ENCODE measurements around the gene RUBCN. TPM values are rescaled to one million over a fixed set of nuclear protein-coding genes. Genes with fewer than 3 reads are reported as not detected.
"Not testable (repeated sequence)": the region's sequence is repeated elsewhere in the genome, so short reads cannot be mapped to it uniquely, and the experiment has no call there.

The RUBCN gene
- polyA plus RNA-seq, 1 donor (not counting 4 experiments of a cell fraction or from before 2014, with no cell fraction given) = 8.9 TPM

DNA sequence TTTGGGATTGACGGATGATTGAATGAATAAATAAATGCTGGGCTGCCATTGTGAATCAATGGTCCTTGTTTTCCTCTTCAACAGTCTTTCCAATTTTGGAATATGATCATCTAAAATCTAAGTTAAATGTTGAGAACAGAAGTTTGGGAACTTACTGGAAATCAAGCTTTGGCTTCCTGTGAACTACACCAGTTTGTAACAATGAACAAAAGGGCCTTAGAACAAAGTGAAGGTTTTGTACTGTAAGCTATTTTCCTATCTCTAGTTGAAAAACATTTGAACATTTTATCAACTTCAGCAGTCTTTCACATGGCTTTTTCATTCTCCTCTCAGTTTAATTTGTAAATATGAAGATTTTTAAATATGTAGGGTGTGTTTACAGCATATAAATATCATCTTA is 66.3 kb downstream of the RUBCN start:
- no peaks in the 10 kb centered on the region for H4K20me1 ChIP-seq (ENCODE audit: control insufficient read depth, extremely low read depth, insufficient read depth, low read length)
- no peak overlapping the region for H3K27ac ChIP-seq (ENCODE audit: control insufficient read depth, insufficient read depth, low read length)
- H3K4me2 ChIP-seq (ENCODE audit: control insufficient read depth, extremely low read depth, insufficient read depth, low read depth, low read length) = no peak overlapping the region
- no peak for TF ChIP-seq EZH2 (IDR thresholded peaks at IDR 0.05; ENCODE audit: low read length)
- TF ChIP-seq, protein P1, sequence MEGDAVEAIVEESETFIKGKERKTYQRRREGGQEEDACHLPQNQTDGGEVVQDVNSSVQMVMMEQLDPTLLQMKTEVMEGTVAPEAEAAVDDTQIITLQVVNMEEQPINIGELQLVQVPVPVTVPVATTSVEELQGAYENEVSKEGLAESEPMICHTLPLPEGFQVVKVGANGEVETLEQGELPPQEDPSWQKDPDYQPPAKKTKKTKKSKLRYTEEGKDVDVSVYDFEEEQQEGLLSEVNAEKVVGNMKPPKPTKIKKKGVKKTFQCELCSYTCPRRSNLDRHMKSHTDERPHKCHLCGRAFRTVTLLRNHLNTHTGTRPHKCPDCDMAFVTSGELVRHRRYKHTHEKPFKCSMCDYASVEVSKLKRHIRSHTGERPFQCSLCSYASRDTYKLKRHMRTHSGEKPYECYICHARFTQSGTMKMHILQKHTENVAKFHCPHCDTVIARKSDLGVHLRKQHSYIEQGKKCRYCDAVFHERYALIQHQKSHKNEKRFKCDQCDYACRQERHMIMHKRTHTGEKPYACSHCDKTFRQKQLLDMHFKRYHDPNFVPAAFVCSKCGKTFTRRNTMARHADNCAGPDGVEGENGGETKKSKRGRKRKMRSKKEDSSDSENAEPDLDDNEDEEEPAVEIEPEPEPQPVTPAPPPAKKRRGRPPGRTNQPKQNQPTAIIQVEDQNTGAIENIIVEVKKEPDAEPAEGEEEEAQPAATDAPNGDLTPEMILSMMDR (optimal IDR thresholded peaks at IDR 0.05 in 1 of 3, IDR thresholded peaks at IDR 0.05 in 1 of 3, conservative IDR thresholded peaks at IDR 0.05 in 1 of 3; ENCODE audit: extremely low read depth in 1 of 3, insufficient read depth in 2 of 3, low read length in 3 of 3) = no peak
- DNase-seq (ENCODE audit: low read depth, low spot score) (no peak), FAIRE-seq (no peak)
- H3K9me1 ChIP-seq (ENCODE audit: control insufficient read depth, extremely low read depth, insufficient read depth, low read length) = no peaks in the 10 kb centered on the region
- dilution Hi-C loops (cut with MboI; ENCODE audit: extremely low pct_ligation_motif_present, low sequenced_read_pairs) = no loop called here
- H2AFZ ChIP-seq (ENCODE audit: control insufficient read depth, low read length) = no peak overlapping the region
- H3K4me1 ChIP-seq (ENCODE audit: control insufficient read depth, extremely low read depth, insufficient read depth, low read length) = no peaks in the 10 kb centered on the region
- no peak overlapping the region for H3K9ac ChIP-seq (ENCODE audit: control insufficient read depth, extremely low read depth, insufficient read depth, low read length)
- no peaks in the 10 kb centered on the region for H3K79me2 ChIP-seq (ENCODE audit: control insufficient read depth, insufficient read depth, low read length)
- H3K27me3 ChIP-seq (ENCODE audit: control insufficient read depth, extremely low read depth, insufficient read depth, low read length) = no peaks in the 10 kb centered on the region
- no peaks in the 10 kb centered on the region for H3K9me3 ChIP-seq (ENCODE audit: control insufficient read depth, low read depth, low read length)
- H3K4me3 ChIP-seq (ENCODE audit: control insufficient read depth in 2 of 3, extremely low read depth in 1 of 3, insufficient read depth in 2 of 3, low read depth in 1 of 3, low read length in 3 of 3) = no peak overlapping the region
- peaks cover 5 to 10% of the 10 kb centered on the region in 2 experiments for H3K36me3 ChIP-seq (ENCODE audit: control insufficient read depth in 2 of 2, extremely low read depth in 1 of 2, insufficient read depth in 2 of 2, low read length in 2 of 2)

DNA sequence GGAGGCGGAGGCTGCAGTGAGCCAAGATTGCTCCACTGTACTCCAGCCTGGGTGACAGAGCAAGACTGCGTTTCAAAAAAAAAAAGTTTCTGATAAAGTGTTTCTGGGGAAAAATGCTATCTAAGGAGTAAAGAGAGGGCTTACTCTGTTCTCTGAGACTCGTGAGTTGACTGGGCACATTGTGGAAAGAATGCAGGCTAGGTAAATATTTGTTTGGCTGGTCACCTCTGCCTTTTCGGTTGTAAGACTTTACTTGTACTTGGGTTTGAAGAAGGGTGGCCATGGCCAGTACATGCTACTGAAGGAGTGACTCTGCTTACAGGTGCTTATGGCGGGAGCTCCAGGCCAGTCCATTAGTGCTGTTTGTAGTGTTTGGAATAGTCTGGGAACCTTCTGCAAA is 68.7 kb downstream of the RUBCN start:
- Histone ChIP-seq H3K4me2 (ENCODE audit: control insufficient read depth, extremely low read depth, insufficient read depth, low read depth, low read length) (no peak overlapping the region), H3K9ac (ENCODE audit: control insufficient read depth, extremely low read depth, insufficient read depth, low read length) (no peak overlapping the region), H3K79me2 (ENCODE audit: control insufficient read depth, insufficient read depth, low read length) (no peaks in the 10 kb centered on the region), H3K4me1 (ENCODE audit: control insufficient read depth, extremely low read depth, insufficient read depth, low read length) (no peaks in the 10 kb centered on the region), H3K9me1 (ENCODE audit: control insufficient read depth, extremely low read depth, insufficient read depth, low read length) (no peaks in the 10 kb centered on the region), H3K27ac (ENCODE audit: control insufficient read depth, insufficient read depth, low read length) (no peak overlapping the region), H3K9me3 (ENCODE audit: control insufficient read depth, low read depth, low read length) (no peaks in the 10 kb centered on the region), H3K27me3 (ENCODE audit: control insufficient read depth, extremely low read depth, insufficient read depth, low read length) (no peaks in the 10 kb centered on the region), H2AFZ (ENCODE audit: control insufficient read depth, low read length) (no peak overlapping the region), H3K36me3 (ENCODE audit: control insufficient read depth in 2 of 2, extremely low read depth in 1 of 2, insufficient read depth in 2 of 2, low read length in 2 of 2) (peaks cover 0 to 2% of the 10 kb centered on the region in 2 experiments), H3K4me3 (ENCODE audit: control insufficient read depth in 2 of 3, extremely low read depth in 1 of 3, insufficient read depth in 2 of 3, low read depth in 1 of 3, low read length in 3 of 3) (no peak overlapping the region), H4K20me1 (ENCODE audit: control insufficient read depth, extremely low read depth, insufficient read depth, low read length) (no peaks in the 10 kb centered on the region)
- no peak for DNase-seq (ENCODE audit: low read depth, low spot score)
- dilution Hi-C loops (cut with MboI; ENCODE audit: extremely low pct_ligation_motif_present, low sequenced_read_pairs) = no loop called here
- no peak for TF ChIP-seq EZH2 (IDR thresholded peaks at IDR 0.05; ENCODE audit: low read length)
- TF ChIP-seq, protein P1 (optimal IDR thresholded peaks at IDR 0.05 in 1 of 3, IDR thresholded peaks at IDR 0.05 in 1 of 3, conservative IDR thresholded peaks at IDR 0.05 in 1 of 3; ENCODE audit: extremely low read depth in 1 of 3, insufficient read depth in 2 of 3, low read length in 3 of 3) = no peak
- no peak for FAIRE-seq

DNA sequence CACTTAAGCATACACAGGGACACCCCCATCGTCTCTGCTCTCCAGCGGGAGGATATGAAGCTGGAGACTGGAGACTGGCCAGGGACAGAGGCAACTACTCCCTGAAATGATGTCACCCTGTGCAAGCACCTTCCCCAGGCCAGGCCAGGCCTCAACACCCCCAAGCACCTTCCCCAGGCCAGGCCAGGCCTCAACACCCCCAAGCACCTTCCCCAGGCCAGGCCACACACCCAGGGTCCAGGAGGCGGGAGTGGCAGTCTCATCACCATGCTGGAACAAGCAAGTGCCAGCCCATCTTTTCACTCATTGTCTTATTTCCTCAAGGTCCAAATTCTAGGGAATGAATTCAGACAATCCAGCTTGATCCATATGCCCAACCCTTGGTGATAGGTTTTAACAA is 69.4 kb downstream of the RUBCN start:
- H3K4me2 ChIP-seq (ENCODE audit: control insufficient read depth, extremely low read depth, insufficient read depth, low read depth, low read length); H3K9me1 ChIP-seq (ENCODE audit: control insufficient read depth, extremely low read depth, insufficient read depth, low read length); DNase-seq (ENCODE audit: low read depth, low spot score); H3K9ac ChIP-seq (ENCODE audit: control insufficient read depth, extremely low read depth, insufficient read depth, low read length); H3K79me2 ChIP-seq (ENCODE audit: control insufficient read depth, insufficient read depth, low read length); H4K20me1 ChIP-seq (ENCODE audit: control insufficient read depth, extremely low read depth, insufficient read depth, low read length); H3K4me1 ChIP-seq (ENCODE audit: control insufficient read depth, extremely low read depth, insufficient read depth, low read length); H3K27me3 ChIP-seq (ENCODE audit: control insufficient read depth, extremely low read depth, insufficient read depth, low read length); H3K36me3 ChIP-seq (ENCODE audit: control insufficient read depth in 2 of 2, extremely low read depth in 1 of 2, insufficient read depth in 2 of 2, low read length in 2 of 2); dilution Hi-C loops (cut with MboI; ENCODE audit: extremely low pct_ligation_motif_present, low sequenced_read_pairs); H3K9me3 ChIP-seq (ENCODE audit: control insufficient read depth, low read depth, low read length); H3K27ac ChIP-seq (ENCODE audit: control insufficient read depth, insufficient read depth, low read length); H2AFZ ChIP-seq (ENCODE audit: control insufficient read depth, low read length); H3K4me3 ChIP-seq (ENCODE audit: control insufficient read depth in 2 of 3, extremely low read depth in 1 of 3, insufficient read depth in 2 of 3, low read depth in 1 of 3, low read length in 3 of 3); FAIRE-seq: not testable (repeated sequence)

DNA sequence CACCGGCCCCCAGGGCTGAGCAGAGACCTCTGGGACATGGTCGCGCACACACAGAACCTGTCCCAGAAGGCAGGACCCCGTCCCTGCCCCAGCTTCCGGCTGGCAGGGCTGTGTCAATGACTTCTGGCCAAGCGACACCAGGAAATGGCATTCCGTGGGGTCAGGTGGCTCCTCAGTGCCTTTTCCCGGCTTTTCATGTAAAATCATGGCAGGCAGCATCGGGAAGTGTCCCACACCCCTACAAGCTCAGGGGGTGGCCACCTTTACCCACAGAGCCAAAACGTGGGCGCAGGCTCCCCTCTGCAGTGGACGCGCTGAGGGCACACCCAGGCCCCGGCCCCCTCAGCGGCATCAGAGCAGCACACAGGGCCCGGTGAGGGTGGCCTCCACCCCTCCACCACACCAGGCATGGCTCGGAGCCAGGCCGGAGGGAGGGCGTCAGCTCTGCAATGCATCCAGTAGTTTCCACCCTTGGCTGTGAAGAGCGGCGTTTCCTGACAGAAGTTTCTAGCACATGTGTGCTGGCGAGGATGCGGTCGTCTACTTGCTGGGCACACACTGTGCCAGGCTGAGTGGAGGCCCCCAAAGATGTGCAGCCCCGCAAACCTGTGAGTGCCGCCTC is 70.4 kb downstream of the RUBCN start:
- H3K9me3 ChIP-seq (ENCODE audit: control insufficient read depth, low read depth, low read length); H3K4me2 ChIP-seq (ENCODE audit: control insufficient read depth, extremely low read depth, insufficient read depth, low read depth, low read length); H3K4me1 ChIP-seq (ENCODE audit: control insufficient read depth, extremely low read depth, insufficient read depth, low read length); H3K9me1 ChIP-seq (ENCODE audit: control insufficient read depth, extremely low read depth, insufficient read depth, low read length); H3K9ac ChIP-seq (ENCODE audit: control insufficient read depth, extremely low read depth, insufficient read depth, low read length); H3K27ac ChIP-seq (ENCODE audit: control insufficient read depth, insufficient read depth, low read length); H3K79me2 ChIP-seq (ENCODE audit: control insufficient read depth, insufficient read depth, low read length); FAIRE-seq; H2AFZ ChIP-seq (ENCODE audit: control insufficient read depth, low read length); DNase-seq (ENCODE audit: low read depth, low spot score); dilution Hi-C loops (cut with MboI; ENCODE audit: extremely low pct_ligation_motif_present, low sequenced_read_pairs); H3K4me3 ChIP-seq (ENCODE audit: control insufficient read depth in 2 of 3, extremely low read depth in 1 of 3, insufficient read depth in 2 of 3, low read depth in 1 of 3, low read length in 3 of 3); H4K20me1 ChIP-seq (ENCODE audit: control insufficient read depth, extremely low read depth, insufficient read depth, low read length); H3K27me3 ChIP-seq (ENCODE audit: control insufficient read depth, extremely low read depth, insufficient read depth, low read length); H3K36me3 ChIP-seq (ENCODE audit: control insufficient read depth in 2 of 2, extremely low read depth in 1 of 2, insufficient read depth in 2 of 2, low read length in 2 of 2): not testable (repeated sequence)
